HEK293 (cell line): ENCODE results near the gene CFAP69.

Source experiments
- BCL11A ChIP-seq: fragments of 450-650 bp; formaldehyde crosslinking; IDR thresholded peaks from 2 replicates; pipeline ENCODE4 v1.5.1; 2016; ENCODE audit warnings: low read depth, missing biosample characterization, missing genetic modification characterization
- KLF16 ChIP-seq: fragments of 450-650 bp; formaldehyde crosslinking; IDR thresholded peaks from 2 replicates; pipeline ENCODE4 v1.5.1; 2017; ENCODE audit warnings: missing biosample characterization, missing genetic modification characterization
- KLF9 ChIP-seq: fragments of 450-650 bp; formaldehyde crosslinking; IDR thresholded peaks from 2 replicates; pipeline ENCODE4 v1.5.1; 2016; ENCODE audit warnings: missing biosample characterization, missing genetic modification characterization, low read depth
- TCF7L2 ChIP-seq: IDR thresholded peaks from 2 replicates; pipeline ENCODE4 v1.6.1; 2011; ENCODE audit warnings: low read depth, mild to moderate bottlenecking, inconsistent platforms, low read length, moderate library complexity, borderline replicate concordance
- TRIM28 ChIP-seq: IDR thresholded peaks from 2 replicates; pipeline ENCODE4 v1.6.1; 2011; ENCODE audit warnings: low read length, control low read depth, borderline replicate concordance
- ZBTB10 ChIP-seq: fragments of 450-650 bp; formaldehyde crosslinking; IDR thresholded peaks from 2 replicates; pipeline ENCODE4 v1.5.1; 2016; ENCODE audit warnings: missing biosample characterization, missing genetic modification characterization
- ZBTB11 ChIP-seq: fragments of 450-650 bp; formaldehyde crosslinking; conservative IDR thresholded peaks from 2 replicates; pipeline ENCODE4 v1.5.1; 2016; ENCODE audit warnings: low read depth, missing biosample characterization, missing genetic modification characterization
- ZBTB17 ChIP-seq: fragments of 450-650 bp; formaldehyde crosslinking; IDR thresholded peaks from 2 replicates; pipeline ENCODE4 v1.5.1; 2016; ENCODE audit warnings: missing biosample characterization, missing genetic modification characterization
- ZBTB26 ChIP-seq: fragments of 450-650 bp; formaldehyde crosslinking; optimal IDR thresholded peaks from 2 replicates; pipeline ENCODE3; 2016; ENCODE audit warnings: missing biosample characterization, mild to moderate bottlenecking, missing genetic modification characterization
- ZBTB44 ChIP-seq: fragments of 450-650 bp; IDR thresholded peaks from 2 replicates; pipeline ENCODE4 v1.5.1; 2018; ENCODE audit warnings: missing biosample characterization, mild to moderate bottlenecking, missing genetic modification characterization
- ZBTB8A ChIP-seq: fragments of 450-650 bp; formaldehyde crosslinking; IDR thresholded peaks from 2 replicates; pipeline ENCODE4 v1.5.1; 2016; ENCODE audit warnings: missing biosample characterization, missing genetic modification characterization
- ZFP3 ChIP-seq: fragments of 450-650 bp; formaldehyde crosslinking; IDR thresholded peaks from 2 replicates; pipeline ENCODE4 v1.5.1; 2016; ENCODE audit warnings: low read depth, missing biosample characterization, missing genetic modification characterization
- ZFP37 ChIP-seq: fragments of 450-650 bp; formaldehyde crosslinking; IDR thresholded peaks from 2 replicates; pipeline ENCODE4 v1.5.1; 2016; ENCODE audit warnings: missing biosample characterization, missing genetic modification characterization
- ZIC2 ChIP-seq: fragments of 450-650 bp; formaldehyde crosslinking; IDR thresholded peaks from 2 replicates; pipeline ENCODE4 v1.5.1; 2016; ENCODE audit warnings: missing biosample characterization, missing genetic modification characterization
- ZNF121 ChIP-seq: fragments of 450-650 bp; formaldehyde crosslinking; IDR thresholded peaks from 2 replicates; pipeline ENCODE4 v1.5.1; 2016; ENCODE audit warnings: missing biosample characterization, missing genetic modification characterization
- ZNF138 ChIP-seq: fragments of 450-650 bp; formaldehyde crosslinking; IDR thresholded peaks from 2 replicates; pipeline ENCODE4 v1.5.1; 2016; ENCODE audit warnings: missing biosample characterization, missing genetic modification characterization, borderline replicate concordance
- ZNF169 ChIP-seq: fragments of 450-650 bp; formaldehyde crosslinking; IDR thresholded peaks from 2 replicates; pipeline ENCODE4 v1.5.1; 2016; ENCODE audit warnings: missing biosample characterization, missing genetic modification characterization
- ZNF214 ChIP-seq: fragments of 450-650 bp; formaldehyde crosslinking; IDR thresholded peaks from 2 replicates; pipeline ENCODE4 v1.5.1; 2017; ENCODE audit warnings: missing biosample characterization, mild to moderate bottlenecking, missing genetic modification characterization, borderline replicate concordance
- ZNF223 ChIP-seq: fragments of 450-650 bp; formaldehyde crosslinking; IDR thresholded peaks from 2 replicates; pipeline ENCODE4 v1.5.1; 2016; ENCODE audit warnings: missing biosample characterization, missing genetic modification characterization
- ZNF23 ChIP-seq: fragments of 450-650 bp; formaldehyde crosslinking; IDR thresholded peaks from 2 replicates; pipeline ENCODE4 v1.5.1; 2016; ENCODE audit warnings: missing biosample characterization, missing genetic modification characterization, borderline replicate concordance
- ZNF324 ChIP-seq: fragments of 450-650 bp; formaldehyde crosslinking; IDR thresholded peaks from 2 replicates; pipeline ENCODE4 v1.5.1; 2016; ENCODE audit warnings: missing biosample characterization, missing genetic modification characterization
- ZNF341 ChIP-seq: fragments of 450-650 bp; formaldehyde crosslinking; IDR thresholded peaks from 2 replicates; pipeline ENCODE4; 2016; ENCODE audit warnings: low read depth, missing biosample characterization, missing genetic modification characterization
- ZNF398 ChIP-seq: fragments of 450-650 bp; formaldehyde crosslinking; IDR thresholded peaks from 2 replicates; pipeline ENCODE4 v1.5.1; 2017; ENCODE audit warnings: missing biosample characterization, missing genetic modification characterization
- ZNF561 ChIP-seq: fragments of 450-650 bp; IDR thresholded peaks from 2 replicates; pipeline ENCODE4 v1.5.1; 2018; ENCODE audit warnings: missing biosample characterization, missing genetic modification characterization, borderline replicate concordance
- ZNF621 ChIP-seq: fragments of 450-650 bp; formaldehyde crosslinking; IDR thresholded peaks from 2 replicates; pipeline ENCODE4 v1.5.1; 2017; ENCODE audit warnings: missing biosample characterization, missing genetic modification characterization
- ZSCAN5A ChIP-seq: fragments of 450-650 bp; formaldehyde crosslinking; IDR thresholded peaks from 2 replicates; pipeline ENCODE4 v1.5.1; 2016; ENCODE audit warnings: missing biosample characterization, missing genetic modification characterization
- ZXDB ChIP-seq: fragments of 450-650 bp; formaldehyde crosslinking; IDR thresholded peaks from 2 replicates; pipeline ENCODE4 v1.5.1; 2016; ENCODE audit warnings: missing biosample characterization, missing genetic modification characterization

The CFAP69 gene

GRCh38 chr7:90244909-90245851 is at the start of gene CFAP69 (continued):
- TF ChIP-seq ZNF398 (tag by site-specific recombination) (peak; percentile 61), BCL11A (tag by site-specific recombination) (no peak), ZBTB44 (tag by site-specific recombination) (peak; percentile 82), ZBTB8A (tag by site-specific recombination) (peak; percentile 84), TCF7L2 (no peak), KLF9 (tag by site-specific recombination) (peak; percentile 85), ZNF121 (tag by site-specific recombination) (no peak), KLF16 (tag by site-specific recombination) (peak; percentile 66; the same call in 1 of the 2 replicates), ZNF223 (no peak), ZBTB26 (tag by site-specific recombination) (peak; percentile 11), ZSCAN5A (tag by site-specific recombination) (no peak), ZNF561 (tag by site-specific recombination) (peak; percentile 27; the same call in 1 of the 2 replicates), ZBTB10 (tag by site-specific recombination) (no peak), ZNF138 (no peak), ZBTB17 (peak; percentile 78; the same call in 1 of the 2 replicates), ZNF621 (tag by site-specific recombination) (no peak), ZBTB11 (tag by site-specific recombination) (no peak), ZFP37 (tag by site-specific recombination) (peak; percentile 47; the same call in 1 of the 2 replicates), ZNF23 (tag by site-specific recombination) (no peak), ZNF214 (tag by site-specific recombination) (no peak), ZXDB (tag by site-specific recombination) (peak; percentile 59), ZIC2 (peak; percentile 64), ZNF341 (peak; percentile 30; the same call in 1 of the 2 replicates), ZNF324 (tag by site-specific recombination) (no peak), ZNF169 (no peak), ZFP3 (tag by site-specific recombination) (no peak), TRIM28 (peak; percentile 12; the same call in 1 of the 2 replicates)
